Brain microvascular endothelial cell (primary cell): ENCODE results near the gene HELZ.
"Not testable (repeated sequence)": the region's sequence is repeated elsewhere in the genome, so short reads cannot be mapped to it uniquely, and the experiment has no call there.

Experiments
- DNase-seq: peaks from one replicate; pipeline ENCODE4 v3.0.0-alpha.2; 2020
- H3K27ac ChIP-seq: fragments of 250-450 bp; sonication (Bioruptor Pico); 2 replicates; pipeline ENCODE4 v1.5.1; 2020; ENCODE audit warnings: mild to moderate bottlenecking, moderate library complexity
- H3K27me3 ChIP-seq: fragments of 250-450 bp; sonication (Bioruptor Pico); replicated peaks from 2 replicates; pipeline ENCODE4 v1.5.1; 2020; ENCODE audit warnings: mild to moderate bottlenecking
- H3K36me3 ChIP-seq: fragments of 250-450 bp; sonication (Bioruptor Pico); replicated peaks from 2 replicates; pipeline ENCODE4 v1.5.1; 2020; ENCODE audit warnings: mild to moderate bottlenecking
- H3K4me3 ChIP-seq: 2 replicates; pipeline ENCODE4 v1.5.1; 2011; ENCODE audit warnings: low read depth, mild to moderate bottlenecking, control low read depth, low read length, moderate library complexity
- CTCF ChIP-seq: IDR thresholded peaks from 2 replicates; pipeline ENCODE4 v1.5.1; 2011; ENCODE audit warnings: low read depth, mild to moderate bottlenecking, moderate library complexity, low read length, control low read depth, inconsistent platforms; ENCODE audit errors: missing control alignments
- in situ Hi-C: cut with HindIII; loops from 2 replicates; pipeline ENCODE4 v1.10.0; 2017; ENCODE audit warnings: low sequenced_read_pairs, low pct_ligation_motif_present

Gene HELZ

DNA sequence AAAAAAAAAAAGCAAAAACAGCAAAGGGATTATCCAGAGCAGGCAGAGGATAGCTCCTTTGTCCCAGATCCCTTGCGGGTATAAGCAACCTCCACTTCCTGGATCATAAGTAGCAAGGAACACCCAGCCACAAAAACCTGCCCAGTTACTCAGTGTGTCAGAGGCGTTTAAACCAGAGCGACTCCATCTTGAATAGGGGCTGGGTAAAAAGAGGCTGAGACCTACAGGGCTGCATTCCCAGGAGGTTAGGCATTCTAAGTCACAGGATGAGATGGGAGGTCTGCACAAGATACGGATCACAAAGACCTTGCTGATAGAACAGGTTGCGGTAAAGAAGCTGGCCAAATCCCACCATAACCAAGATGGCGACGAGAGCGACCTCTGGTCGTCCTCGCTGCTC lies 33.4 kb upstream of the HELZ start:
- Histone ChIP-seq H3K36me3 (no peaks in the 10 kb centered on the region), H3K27me3 (no peaks in the 10 kb centered on the region), H3K27ac (no peak overlapping the region), H3K4me3 (no peak overlapping the region)
- no peak for DNase-seq
- TF ChIP-seq CTCF = no peak
- in situ Hi-C loops = no loop called here

DNA sequence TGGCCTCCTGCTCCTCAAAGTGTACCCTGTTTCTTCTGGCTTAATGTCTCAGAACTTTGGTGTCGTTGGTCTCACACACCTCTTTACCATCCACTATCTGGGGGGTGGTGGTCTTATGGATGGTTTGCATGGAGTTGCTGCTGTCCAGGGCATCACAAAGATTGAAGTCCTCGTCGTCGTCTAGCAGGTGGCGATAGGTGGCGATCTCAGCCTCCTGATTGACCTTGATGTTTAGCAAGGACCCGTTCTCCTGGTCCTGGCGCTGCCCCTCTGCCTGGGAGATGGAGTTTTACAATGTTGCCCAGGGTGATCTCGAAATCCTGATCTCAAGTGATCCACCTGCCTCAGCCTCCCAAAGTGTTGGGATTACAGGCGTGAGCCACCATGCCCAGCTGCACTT lies 31.1 kb upstream of the HELZ start:
- peak; percentile 7 for TF ChIP-seq CTCF
- in situ Hi-C loops = no loop called here
- Histone ChIP-seq H3K27ac (no peak overlapping the region), H3K4me3 (no peak overlapping the region), H3K27me3 (no peaks in the 10 kb centered on the region), H3K36me3 (no peaks in the 10 kb centered on the region)
- no peak for DNase-seq

DNA sequence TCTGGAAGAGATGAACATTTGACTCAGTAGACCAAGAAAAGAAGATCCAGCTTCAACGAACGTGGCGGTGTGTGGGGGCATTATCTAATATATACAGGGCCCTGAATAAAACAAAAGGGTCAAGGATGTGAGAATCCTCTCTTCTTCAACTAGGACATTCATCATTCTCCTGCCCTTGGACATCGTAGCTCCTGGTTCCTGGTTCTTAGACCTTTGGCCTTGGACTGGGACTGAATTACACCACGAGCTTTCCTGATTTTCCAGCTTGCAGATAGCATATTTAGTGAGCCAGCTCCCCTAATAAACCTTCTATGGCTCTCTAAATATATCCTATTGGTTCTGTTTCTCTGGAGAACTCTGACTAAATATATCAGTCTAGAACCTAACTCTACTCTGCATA lies 29.5 kb upstream of the HELZ start:
- H3K4me3 ChIP-seq = no peak overlapping the region
- no peak for DNase-seq
- no peak for TF ChIP-seq CTCF
- no peak overlapping the region for H3K27ac ChIP-seq
- H3K36me3 ChIP-seq = no peaks in the 10 kb centered on the region
- H3K27me3 ChIP-seq = no peaks in the 10 kb centered on the region
- in situ Hi-C loops = no loop called here

GRCh38 chr17:67273900-67274299 lies 28.9 kb upstream of the HELZ start:
- Histone ChIP-seq H3K27ac (no peak overlapping the region), H3K27me3 (no peaks in the 10 kb centered on the region), H3K36me3 (no peaks in the 10 kb centered on the region), H3K4me3 (no peak overlapping the region)
- TF ChIP-seq CTCF = no peak
- DNase-seq = no peak
- in situ Hi-C loops = no loop called here

DNA sequence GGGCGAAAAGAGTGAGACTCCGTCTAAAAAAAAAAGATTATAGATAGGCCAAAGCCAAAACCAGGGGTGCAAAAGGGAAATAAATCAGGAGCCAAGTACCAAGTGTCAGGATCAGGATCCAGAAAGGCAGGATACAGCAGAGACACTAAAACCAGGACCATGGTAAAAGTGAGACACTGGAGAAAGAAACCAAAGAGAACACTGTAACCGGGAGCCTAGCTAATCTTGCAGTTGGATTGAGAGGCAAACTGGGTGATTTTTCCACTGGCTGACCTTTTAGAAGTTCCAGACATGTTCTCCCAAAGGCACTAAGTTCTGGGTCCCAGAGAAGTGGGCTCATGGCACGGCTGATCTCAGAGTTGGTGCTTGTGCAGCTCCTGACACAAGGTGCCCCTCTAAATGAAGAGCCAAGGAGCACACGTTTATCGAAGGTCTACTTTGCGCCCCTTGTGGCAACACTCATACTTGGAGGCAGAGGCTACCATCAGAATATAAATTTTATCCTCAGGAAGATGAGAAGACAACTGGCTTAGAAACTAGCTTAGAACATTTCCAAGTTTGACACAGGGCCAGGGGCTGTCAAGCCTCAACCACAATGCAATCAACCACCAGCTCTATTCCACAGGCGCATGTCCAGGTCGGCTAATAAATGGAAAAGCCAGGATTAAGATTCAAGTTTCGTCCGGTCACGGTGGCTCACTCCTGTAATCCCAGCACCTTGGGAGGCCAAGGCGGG lies 27.5 kb upstream of the HELZ start:
- no peak overlapping the region for H3K27ac ChIP-seq
- no peak for DNase-seq
- H3K27me3 ChIP-seq = no peaks in the 10 kb centered on the region
- in situ Hi-C loops = no loop called here
- peak; percentile 61 for TF ChIP-seq CTCF
- no peak overlapping the region for H3K4me3 ChIP-seq
- no peaks in the 10 kb centered on the region for H3K36me3 ChIP-seq

DNA sequence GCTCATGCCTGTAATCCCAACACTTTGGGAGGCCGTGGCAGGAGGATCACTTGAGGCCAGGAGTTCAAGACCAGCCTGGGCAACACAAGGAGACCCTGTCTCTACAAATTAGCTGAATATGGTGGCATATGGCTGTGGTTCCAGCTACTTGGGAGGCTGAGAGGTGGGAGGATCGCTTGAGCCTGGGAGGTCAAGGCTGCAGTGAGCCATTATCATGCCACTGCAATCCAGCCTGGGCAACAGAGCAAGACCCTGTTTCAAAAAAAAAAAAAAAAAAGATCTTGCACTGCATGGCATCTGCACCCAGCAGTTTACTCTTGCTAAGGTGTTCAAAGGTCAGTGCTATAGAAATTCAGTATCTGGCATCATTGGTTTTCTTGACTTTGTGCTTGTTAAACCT lies 26.2 kb upstream of the HELZ start:
- H3K27me3 ChIP-seq, DNase-seq, H3K36me3 ChIP-seq, in situ Hi-C loops, H3K4me3 ChIP-seq, H3K27ac ChIP-seq: not testable (repeated sequence)
